ENCODE results near the gene REXO4. TPM values are rescaled to one million over a fixed set of nuclear protein-coding genes. Genes with fewer than 3 reads are reported as not detected.

REXO4 gene
- total and polyA plus RNA-seq, 4 experiments from 2014 or later = 10.7 to 39.0 (median 32.0) TPM

- H3K27ac Mint-ChIP-seq = no peak overlapping the region
- no peaks in the 10 kb centered on the region for H3K9me3 Mint-ChIP-seq
- ChIA-PET CTCF (ENCODE audit: partially characterized antibody) (no interaction called here), POLR2A (ENCODE audit: partially characterized antibody) (no interaction called here)
- no peak overlapping the region for H3K4me3 Mint-ChIP-seq
- Histone ChIP-seq H3K27ac (ENCODE audit: low read depth, low read length) (no peak overlapping the region), H3K36me3 (ENCODE audit: insufficient read depth, low read length) (no peaks in the 10 kb centered on the region), H3K27me3 (ENCODE audit: insufficient read depth, low read length) (no peaks in the 10 kb centered on the region), H3K9me3 (ENCODE audit: control insufficient read depth in 1 of 2, low read length in 2 of 2) (no peaks in the 10 kb centered on the region), H3K4me1 (ENCODE audit: insufficient read depth, low read length) (no peaks in the 10 kb centered on the region), H3K4me3 (ENCODE audit: low read length in 2 of 2) (no peak overlapping the region)
- DNase-seq = peak in 1 of 5 donors; percentile 13
- peaks cover 3 to 5% of the 10 kb centered on the region in 2 donors for H3K27me3 Mint-ChIP-seq
- no peaks in the 10 kb centered on the region for H3K4me1 Mint-ChIP-seq
- no peaks in the 10 kb centered on the region for H3K36me3 Mint-ChIP-seq
- intact Hi-C loops (cut with micrococcal nuclease) = no loop called here
Observed at GRCh38 chr9:133449760-133450159, 31.9 kb upstream of the REXO4 start.

- no peaks in the 10 kb centered on the region for H3K36me3 ChIP-seq (ENCODE audit: insufficient read depth, low read length)
- peak in 1 of 5 donors; percentile 3 for DNase-seq
- H3K4me3 ChIP-seq (ENCODE audit: low read length in 2 of 2) = no peak overlapping the region
- POLR2A ChIA-PET (ENCODE audit: partially characterized antibody) = no interaction called here
- H3K9me3 ChIP-seq (ENCODE audit: control insufficient read depth in 1 of 2, low read length in 2 of 2) = no peaks in the 10 kb centered on the region
- Mint-ChIP-seq H3K4me3 (no peak overlapping the region), H3K4me1 (no peaks in the 10 kb centered on the region), H3K27me3 (peaks cover 3 to 5% of the 10 kb centered on the region in 2 donors), H3K27ac (no peak overlapping the region), H3K36me3 (no peaks in the 10 kb centered on the region), H3K9me3 (no peaks in the 10 kb centered on the region)
- H3K27ac ChIP-seq (ENCODE audit: low read depth, low read length) = no peak overlapping the region
- CTCF ChIA-PET (ENCODE audit: partially characterized antibody) = no interaction called here
- H3K27me3 ChIP-seq (ENCODE audit: insufficient read depth, low read length) = no peaks in the 10 kb centered on the region
- intact Hi-C loops (cut with micrococcal nuclease) = no loop called here
- H3K4me1 ChIP-seq (ENCODE audit: insufficient read depth, low read length) = no peaks in the 10 kb centered on the region
Observed at GRCh38 chr9:133448487-133448972, 30.7 kb upstream of the REXO4 start.

GRCh38 chr9:133445293-133445969, 27.6 kb upstream of the REXO4 start:
- H3K9me3 Mint-ChIP-seq = no peaks in the 10 kb centered on the region
- no peaks in the 10 kb centered on the region for H3K36me3 ChIP-seq (ENCODE audit: insufficient read depth, low read length)
- H3K27ac ChIP-seq (ENCODE audit: low read depth, low read length) = no peak overlapping the region
- no peaks in the 10 kb centered on the region for H3K36me3 Mint-ChIP-seq
- ChIA-PET POLR2A (ENCODE audit: partially characterized antibody) (no interaction called here), CTCF (ENCODE audit: partially characterized antibody) (no interaction called here)
- H3K27ac Mint-ChIP-seq = no peak overlapping the region
- peaks cover 3 to 5% of the 10 kb centered on the region in 2 donors for H3K27me3 Mint-ChIP-seq
- no peak overlapping the region for H3K4me3 ChIP-seq (ENCODE audit: low read length in 2 of 2)
- H3K9me3 ChIP-seq (ENCODE audit: control insufficient read depth in 1 of 2, low read length in 2 of 2) = no peaks in the 10 kb centered on the region
- peak in 1 of 5 donors; percentile 9 for DNase-seq
- H3K4me1 ChIP-seq (ENCODE audit: insufficient read depth, low read length) = no peaks in the 10 kb centered on the region
- no peaks in the 10 kb centered on the region for H3K4me1 Mint-ChIP-seq
- intact Hi-C loops (cut with micrococcal nuclease) = no loop called here
- H3K4me3 Mint-ChIP-seq = no peak overlapping the region
- H3K27me3 ChIP-seq (ENCODE audit: insufficient read depth, low read length) = no peaks in the 10 kb centered on the region

GRCh38 chr9:133443982-133444381, 26.2 kb upstream of the REXO4 start:
- ChIA-PET POLR2A (ENCODE audit: partially characterized antibody) (no interaction called here), CTCF (ENCODE audit: partially characterized antibody) (no interaction called here)
- Histone ChIP-seq H3K4me1 (ENCODE audit: insufficient read depth, low read length) (no peaks in the 10 kb centered on the region), H3K27me3 (ENCODE audit: insufficient read depth, low read length) (no peaks in the 10 kb centered on the region), H3K4me3 (ENCODE audit: low read length in 2 of 2) (no peak overlapping the region), H3K9me3 (ENCODE audit: control insufficient read depth in 1 of 2, low read length in 2 of 2) (no peaks in the 10 kb centered on the region), H3K27ac (ENCODE audit: low read depth, low read length) (no peak overlapping the region), H3K36me3 (ENCODE audit: insufficient read depth, low read length) (no peaks in the 10 kb centered on the region)
- no peak for DNase-seq
- Mint-ChIP-seq H3K9me3 (no peaks in the 10 kb centered on the region), H3K4me1 (no peaks in the 10 kb centered on the region), H3K4me3 (no peak overlapping the region), H3K27ac (no peak overlapping the region), H3K27me3 (peaks cover under 1 to 5% of the 10 kb centered on the region in 2 donors), H3K36me3 (no peaks in the 10 kb centered on the region)
- intact Hi-C loops (cut with micrococcal nuclease) = no loop called here

GRCh38 chr9:133443248-133443647, 25.4 kb upstream of the REXO4 start:
- Mint-ChIP-seq H3K4me3 (no peak overlapping the region), H3K27ac (no peak overlapping the region), H3K27me3 (peaks cover 0 to 5% of the 10 kb centered on the region in 2 donors), H3K4me1 (no peaks in the 10 kb centered on the region), H3K36me3 (no peaks in the 10 kb centered on the region), H3K9me3 (no peaks in the 10 kb centered on the region)
- Histone ChIP-seq H3K27me3 (ENCODE audit: insufficient read depth, low read length) (no peaks in the 10 kb centered on the region), H3K4me1 (ENCODE audit: insufficient read depth, low read length) (no peaks in the 10 kb centered on the region), H3K27ac (ENCODE audit: low read depth, low read length) (no peak overlapping the region), H3K9me3 (ENCODE audit: control insufficient read depth in 1 of 2, low read length in 2 of 2) (no peaks in the 10 kb centered on the region), H3K4me3 (ENCODE audit: low read length in 2 of 2) (no peak overlapping the region), H3K36me3 (ENCODE audit: insufficient read depth, low read length) (no peaks in the 10 kb centered on the region)
- peak in 1 of 5 donors; percentile 2 for DNase-seq
- intact Hi-C loops (cut with micrococcal nuclease) = no loop called here
- POLR2A ChIA-PET (ENCODE audit: partially characterized antibody) = no interaction called here
- CTCF ChIA-PET (ENCODE audit: partially characterized antibody) = no interaction called here

- H3K9me3 Mint-ChIP-seq = no peaks in the 10 kb centered on the region
- CTCF ChIA-PET (ENCODE audit: partially characterized antibody) = no interaction called here
- no peaks in the 10 kb centered on the region for H3K36me3 Mint-ChIP-seq
- POLR2A ChIA-PET (ENCODE audit: partially characterized antibody) = no interaction called here
- Histone ChIP-seq H3K27ac (ENCODE audit: low read depth, low read length) (no peak overlapping the region), H3K9me3 (ENCODE audit: control insufficient read depth in 1 of 2, low read length in 2 of 2) (no peaks in the 10 kb centered on the region), H3K4me1 (ENCODE audit: insufficient read depth, low read length) (no peaks in the 10 kb centered on the region), H3K36me3 (ENCODE audit: insufficient read depth, low read length) (no peaks in the 10 kb centered on the region), H3K4me3 (ENCODE audit: low read length in 2 of 2) (no peak overlapping the region), H3K27me3 (ENCODE audit: insufficient read depth, low read length) (no peaks in the 10 kb centered on the region)
- H3K27me3 Mint-ChIP-seq = peaks cover 0 to 5% of the 10 kb centered on the region in 2 donors
- peak in 1 of 5 donors; percentile 7 for DNase-seq
- H3K4me3 Mint-ChIP-seq = no peak overlapping the region
- no peaks in the 10 kb centered on the region for H3K4me1 Mint-ChIP-seq
- H3K27ac Mint-ChIP-seq = peak overlapping the region in 1 of 7 donors; percentile 22
- intact Hi-C loops (cut with micrococcal nuclease) = no loop called here
Observed at GRCh38 chr9:133441571-133441970, 23.8 kb upstream of the REXO4 start.

- intact Hi-C loops (cut with micrococcal nuclease) = no loop called here
- Histone ChIP-seq H3K9me3 (ENCODE audit: control insufficient read depth in 1 of 2, low read length in 2 of 2) (no peaks in the 10 kb centered on the region), H3K27ac (ENCODE audit: low read depth, low read length) (no peak overlapping the region), H3K4me1 (ENCODE audit: insufficient read depth, low read length) (no peaks in the 10 kb centered on the region), H3K36me3 (ENCODE audit: insufficient read depth, low read length) (no peaks in the 10 kb centered on the region), H3K27me3 (ENCODE audit: insufficient read depth, low read length) (no peaks in the 10 kb centered on the region), H3K4me3 (ENCODE audit: low read length in 2 of 2) (no peak overlapping the region)
- Mint-ChIP-seq H3K36me3 (no peaks in the 10 kb centered on the region), H3K27ac (peak overlapping the region in 2 of 7 donors; percentile 65 to 70), H3K4me1 (no peaks in the 10 kb centered on the region), H3K27me3 (no peaks in the 10 kb centered on the region), H3K4me3 (no peak overlapping the region), H3K9me3 (no peaks in the 10 kb centered on the region)
- DNase-seq = peak in 1 of 5 donors; percentile 24
- POLR2A ChIA-PET (ENCODE audit: partially characterized antibody) = no interaction called here
- CTCF ChIA-PET (ENCODE audit: partially characterized antibody) = no interaction called here
Observed at GRCh38 chr9:133440874-133441273, 23.1 kb upstream of the REXO4 start.
